ENCODE data around the gene SLCO1B1.
"Not testable (repeated sequence)": the region's sequence is repeated elsewhere in the genome, so short reads cannot be mapped to it uniquely, and the experiment has no call there.

GRCh38 chr12:21149861-21150260 is 18.9 kb downstream of the SLCO1B1 start:
- TF ChIP-seq CTCF (conservative IDR thresholded peaks at IDR 0.05; ENCODE audit: low read depth, low read length); EZH2 (IDR thresholded peaks at IDR 0.05; ENCODE audit: low read length, unreplicated experiment): not testable (repeated sequence)

Measured in PC-3 (cell line).